Measurements from ENCODE around the gene ROBO4.

ROBO4 gene

GRCh38 chr11:124893781-124894401 is 3.8 kb downstream of the ROBO4 start:
- no peak for TF ChIP-seq CTCF (IDR thresholded peaks at IDR 0.05; ENCODE audit: low read depth, low read length)
- no peak for DNase-seq (ENCODE audit: extremely low read depth, low read depth)

- DNase-seq (ENCODE audit: extremely low read depth, low read depth) = no peak
These were observed 4.8 kb downstream of the ROBO4 start for GRCh38 chr11:124892750-124893454.

GRCh38 chr11:124892146-124892545 is 5.5 kb downstream of the ROBO4 start:
- no peak for TF ChIP-seq CTCF (IDR thresholded peaks at IDR 0.05; ENCODE audit: low read depth, low read length)
- no peak for DNase-seq (ENCODE audit: extremely low read depth, low read depth)

More at GRCh38 chr11:124892750-124893454, 4.8 kb downstream of the ROBO4 start:
- TF ChIP-seq CTCF (IDR thresholded peaks at IDR 0.05; ENCODE audit: low read depth, low read length) = no peak

GRCh38 chr11:124891373-124891861 is 6.2 kb downstream of the ROBO4 start:
- DNase-seq (ENCODE audit: extremely low read depth, low read depth) = no peak
- TF ChIP-seq CTCF (IDR thresholded peaks at IDR 0.05; ENCODE audit: low read depth, low read length) = no peak; the same call in 1 of the 2 replicates

GRCh38 chr11:124890683-124891372 is 6.8 kb downstream of the ROBO4 start:
- no peak for TF ChIP-seq CTCF (IDR thresholded peaks at IDR 0.05; ENCODE audit: low read depth, low read length)
- no peak for DNase-seq (ENCODE audit: extremely low read depth, low read depth)

GRCh38 chr11:124890151-124890550 is 7.5 kb downstream of the ROBO4 start:
- DNase-seq (ENCODE audit: extremely low read depth, low read depth) = no peak

More at GRCh38 chr11:124890151-124890550, 7.5 kb downstream of the ROBO4 start:
- TF ChIP-seq CTCF (IDR thresholded peaks at IDR 0.05; ENCODE audit: low read depth, low read length) = no peak

All from AG09319 (cell line).